ENCODE results near the gene SYT3. TPM values are rescaled to one million over a fixed set of nuclear protein-coding genes. Genes with fewer than 3 reads are reported as not detected.
"Not testable (repeated sequence)": the region's sequence is repeated elsewhere in the genome, so short reads cannot be mapped to it uniquely, and the experiment has no call there.

SYT3 gene
- total RNA-seq, 1 donor from 2014 or later, result not detected

- DNase-seq (ENCODE audit: low read depth), result not testable (repeated sequence)
Measured at GRCh38 chr19:50604264-50605073, 35.2 kb downstream of the SYT3 start.

DNA sequence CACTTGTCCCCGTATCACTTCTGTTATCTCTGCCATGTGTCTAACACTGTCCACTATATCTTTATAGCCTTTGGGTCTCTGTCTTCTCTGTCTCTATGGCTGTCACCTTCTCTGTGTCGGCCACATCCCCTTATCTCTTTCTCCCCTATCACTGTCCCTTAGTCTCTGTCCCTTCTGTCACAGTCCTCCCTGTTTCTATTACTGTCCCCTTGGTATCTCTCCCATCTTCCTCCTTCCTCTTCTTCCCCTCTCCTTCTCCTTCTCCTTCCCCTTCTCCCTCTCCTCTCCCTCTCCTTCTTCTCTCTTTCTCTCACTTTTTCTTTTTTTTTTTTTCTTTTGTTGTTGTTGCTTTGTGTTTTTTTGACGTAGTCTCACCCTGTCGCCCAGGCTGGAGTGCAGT is 36.7 kb downstream of the SYT3 start:
- no peak for DNase-seq (ENCODE audit: low read depth)

- no peak for DNase-seq (ENCODE audit: low read depth)
Measured at GRCh38 chr19:50602496-50602895, 37.2 kb downstream of the SYT3 start.

GRCh38 chr19:50602089-50602422 is 37.6 kb downstream of the SYT3 start:
- DNase-seq (ENCODE audit: low read depth), result no peak

DNA sequence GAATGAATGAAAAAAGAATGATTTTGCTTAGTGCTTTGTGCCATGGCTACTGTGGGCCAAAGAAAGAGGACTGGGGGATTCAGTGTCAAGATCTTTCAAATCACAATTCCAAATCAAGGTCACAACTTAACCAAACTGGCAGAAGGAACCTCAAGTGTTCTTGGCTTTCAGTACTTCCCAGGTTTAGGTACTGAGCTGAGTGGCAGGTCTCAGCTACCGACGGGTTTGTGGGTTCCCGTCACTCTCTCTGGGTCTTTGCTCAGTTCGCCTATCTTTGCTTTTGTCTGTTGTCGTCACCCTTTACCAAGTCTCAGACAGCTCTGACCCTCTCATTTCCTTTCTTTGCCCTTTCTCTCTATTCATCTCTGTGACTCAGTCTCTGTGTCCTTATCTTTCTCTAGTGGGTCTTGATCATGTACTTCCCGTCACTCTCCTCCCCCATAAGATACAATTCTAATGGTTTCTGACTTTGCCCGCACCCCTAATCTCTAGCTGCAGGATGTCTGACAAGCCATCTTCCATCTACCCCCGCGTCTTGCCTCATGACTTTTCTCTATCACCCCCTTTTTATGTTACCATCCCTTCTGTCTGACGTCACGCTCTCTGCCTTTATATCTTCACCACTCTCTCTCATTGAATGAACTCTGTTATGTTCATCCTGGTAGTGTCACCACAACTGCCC is 38.1 kb downstream of the SYT3 start:
- DNase-seq (ENCODE audit: low read depth), result no peak

DNA sequence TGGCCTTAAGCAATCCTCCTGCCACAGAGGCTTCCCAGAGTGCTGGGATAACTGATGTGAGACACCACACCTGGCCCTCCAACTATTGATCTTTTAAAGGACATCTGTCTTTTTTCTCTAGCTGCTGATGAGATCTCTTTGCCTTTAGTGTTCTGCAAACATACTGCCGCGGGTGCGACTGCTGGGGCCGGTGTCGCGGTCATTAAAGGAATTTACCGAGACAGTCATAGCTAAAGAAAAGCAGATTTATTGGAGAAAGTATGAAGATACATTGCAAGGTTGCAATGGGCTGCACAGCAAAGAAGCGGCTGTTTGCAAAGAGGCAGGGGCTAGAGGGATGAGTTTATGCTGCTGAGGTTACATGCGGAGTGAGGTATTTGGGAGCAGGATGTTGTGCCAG is 40.3 kb downstream of the SYT3 start:
- DNase-seq (ENCODE audit: low read depth), result no peak

DNA sequence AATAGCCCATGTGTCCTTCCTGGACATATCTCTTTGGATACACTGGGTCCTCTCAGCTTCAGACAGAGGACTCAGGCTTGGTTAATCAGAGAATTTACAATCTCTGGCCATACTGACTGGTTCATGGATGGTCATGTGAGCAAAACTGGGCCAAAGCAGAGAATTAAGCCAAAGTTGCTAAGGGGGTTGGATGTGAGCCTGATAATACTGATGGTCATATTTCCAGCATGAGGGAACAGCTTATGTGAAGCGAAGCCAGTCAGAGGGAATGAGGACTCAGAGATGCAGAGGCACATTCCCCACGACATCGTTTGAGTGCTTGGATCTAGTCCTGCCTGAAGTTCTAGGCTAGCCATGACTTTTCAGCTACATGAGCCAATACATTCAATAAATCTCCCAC is 49.5 kb downstream of the SYT3 start:
- no peak for DNase-seq (ENCODE audit: low read depth)

- not testable (repeated sequence) for DNase-seq (ENCODE audit: low read depth)
Measured at GRCh38 chr19:50581795-50582660, 57.7 kb downstream of the SYT3 start.

- no peak for DNase-seq (ENCODE audit: low read depth)
Measured at GRCh38 chr19:50580970-50581634, 58.6 kb downstream of the SYT3 start.

DNA sequence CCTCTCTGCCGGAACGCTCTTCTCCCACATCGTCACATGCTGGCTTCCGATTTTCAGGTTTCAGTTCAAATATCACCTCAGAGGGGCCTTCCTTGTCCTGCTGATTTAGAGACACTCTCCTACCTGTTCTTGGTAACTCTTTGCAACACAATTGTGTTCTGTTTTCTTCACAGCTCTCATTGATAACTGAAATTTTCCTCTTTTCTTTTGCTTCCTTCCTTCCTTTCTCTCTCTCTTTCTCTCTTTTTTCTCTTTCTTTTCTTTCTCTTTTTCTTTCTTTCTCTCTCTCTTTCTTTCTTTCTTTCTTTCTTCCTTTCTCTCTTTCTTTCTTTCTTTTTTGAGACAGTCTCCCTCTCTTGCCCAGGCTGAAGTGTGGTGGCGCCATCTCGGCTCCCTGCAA is 59.4 kb downstream of the SYT3 start:
- no peak for DNase-seq (ENCODE audit: low read depth)

- DNase-seq (ENCODE audit: low read depth), result not testable (repeated sequence)
Measured at GRCh38 chr19:50576769-50577168, 62.9 kb downstream of the SYT3 start.

- DNase-seq (ENCODE audit: low read depth), result no peak
Measured at GRCh38 chr19:50573741-50574461, 65.8 kb downstream of the SYT3 start.

Other genes starting within 250 kb of the SYT3 start
- 0.73 and 2.4 TPM in 2 replicates for gene SPIB, start 220.9 kb downstream of the SYT3 start, total RNA-seq
- gene MYBPC2, start 207.0 kb downstream of the SYT3 start, total RNA-seq, result 65.8 and 124 TPM in 2 replicates
- gene EMC10, start 163.4 kb downstream of the SYT3 start, total RNA-seq, result 207 and 210 TPM in 2 replicates
- 1.5 and 3.0 TPM in 2 replicates for gene GARIN5A, start 163.0 kb downstream of the SYT3 start, total RNA-seq
- gene JOSD2, start 128.7 kb downstream of the SYT3 start, total RNA-seq, result 29.8 and 39.9 TPM in 2 replicates
- not detected in 2 replicates for gene ASPDH, start 126.0 kb downstream of the SYT3 start, total RNA-seq
- gene LRRC4B, start 71.4 kb downstream of the SYT3 start, total RNA-seq, result 0.05 TPM in 1 of 2 replicates, not detected in the other
- not detected in 2 replicates for gene C19orf81, start 9.6 kb upstream of the SYT3 start, total RNA-seq
- gene SHANK1, start 79.9 kb upstream of the SYT3 start, total RNA-seq, result 32.3 and 38.1 TPM in 2 replicates
- gene CLEC11A, start 83.5 kb upstream of the SYT3 start, total RNA-seq, result 35.5 and 39.1 TPM in 2 replicates
- gene GPR32, start 130.6 kb upstream of the SYT3 start, total RNA-seq, result not detected in 2 replicates
- gene ACP4, start 150.5 kb upstream of the SYT3 start, total RNA-seq, result not detected in 2 replicates
- gene KLK1, start 183.9 kb upstream of the SYT3 start, total RNA-seq, result not detected in 2 replicates
- gene KLK15, start 193.7 kb upstream of the SYT3 start, total RNA-seq, result not detected in 2 replicates
- gene KLK3, start 215.0 kb upstream of the SYT3 start, total RNA-seq, result not detected in 2 replicates
- not detected in 2 replicates for gene KLK2, start 233.6 kb upstream of the SYT3 start, total RNA-seq